ENCODE measurements around the gene PIAS4. TPM values are rescaled to one million over a fixed set of nuclear protein-coding genes. Genes with fewer than 3 reads are reported as not detected.

Gene PIAS4
- polyA plus RNA-seq, 1 donor (not counting 4 experiments of a cell fraction or from before 2014, with no cell fraction given): 7.5 TPM

DNA sequence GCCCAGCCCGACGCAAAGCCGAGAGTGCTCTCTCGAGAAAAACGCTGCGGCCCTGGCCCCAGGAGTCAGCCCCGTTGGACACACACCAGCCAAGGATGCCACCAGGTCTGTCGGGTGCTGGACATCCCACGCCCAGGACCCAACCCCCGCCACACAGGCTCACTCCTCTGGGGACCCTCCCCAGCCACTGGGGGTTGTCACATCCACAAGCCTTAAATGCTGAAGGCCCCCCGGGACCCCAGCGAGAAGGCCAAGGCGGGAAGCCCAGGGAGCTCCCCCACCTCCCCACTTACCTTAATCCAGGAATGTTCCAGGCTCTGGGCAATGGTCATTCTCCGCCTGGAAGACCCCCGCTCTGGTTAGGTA, 47.8 kb upstream of the PIAS4 start:
- Histone ChIP-seq H3K27me3 (ENCODE audit: control insufficient read depth, extremely low read depth, insufficient read depth, low read length) (no peaks in the 10 kb centered on the region), H3K9me3 (ENCODE audit: control insufficient read depth, low read depth, low read length) (no peaks in the 10 kb centered on the region), H3K27ac (ENCODE audit: control insufficient read depth, insufficient read depth, low read length) (no peak overlapping the region), H3K9me1 (ENCODE audit: control insufficient read depth, extremely low read depth, insufficient read depth, low read length) (no peaks in the 10 kb centered on the region), H3K9ac (ENCODE audit: control insufficient read depth, extremely low read depth, insufficient read depth, low read length) (no peak overlapping the region), H3K4me1 (ENCODE audit: control insufficient read depth, extremely low read depth, insufficient read depth, low read length) (no peaks in the 10 kb centered on the region), H3K4me2 (ENCODE audit: control insufficient read depth, extremely low read depth, insufficient read depth, low read depth, low read length) (no peak overlapping the region), H3K79me2 (ENCODE audit: control insufficient read depth, insufficient read depth, low read length) (peaks cover 15% of the 10 kb centered on the region), H3K36me3 (ENCODE audit: control insufficient read depth in 2 of 2, extremely low read depth in 1 of 2, insufficient read depth in 2 of 2, low read length in 2 of 2) (peaks cover 17 to 36% of the 10 kb centered on the region in 2 experiments), H4K20me1 (ENCODE audit: control insufficient read depth, extremely low read depth, insufficient read depth, low read length) (peaks cover 3% of the 10 kb centered on the region), H3K4me3 (ENCODE audit: control insufficient read depth in 2 of 3, extremely low read depth in 1 of 3, insufficient read depth in 2 of 3, low read depth in 1 of 3, low read length in 3 of 3) (no peak overlapping the region), H2AFZ (ENCODE audit: control insufficient read depth, low read length) (no peak overlapping the region)
- FAIRE-seq: no peak
- DNase-seq (ENCODE audit: low read depth, low spot score): no peak
- TF ChIP-seq EZH2 (IDR thresholded peaks at IDR 0.05; ENCODE audit: low read length): no peak
- TF ChIP-seq, protein P1, sequence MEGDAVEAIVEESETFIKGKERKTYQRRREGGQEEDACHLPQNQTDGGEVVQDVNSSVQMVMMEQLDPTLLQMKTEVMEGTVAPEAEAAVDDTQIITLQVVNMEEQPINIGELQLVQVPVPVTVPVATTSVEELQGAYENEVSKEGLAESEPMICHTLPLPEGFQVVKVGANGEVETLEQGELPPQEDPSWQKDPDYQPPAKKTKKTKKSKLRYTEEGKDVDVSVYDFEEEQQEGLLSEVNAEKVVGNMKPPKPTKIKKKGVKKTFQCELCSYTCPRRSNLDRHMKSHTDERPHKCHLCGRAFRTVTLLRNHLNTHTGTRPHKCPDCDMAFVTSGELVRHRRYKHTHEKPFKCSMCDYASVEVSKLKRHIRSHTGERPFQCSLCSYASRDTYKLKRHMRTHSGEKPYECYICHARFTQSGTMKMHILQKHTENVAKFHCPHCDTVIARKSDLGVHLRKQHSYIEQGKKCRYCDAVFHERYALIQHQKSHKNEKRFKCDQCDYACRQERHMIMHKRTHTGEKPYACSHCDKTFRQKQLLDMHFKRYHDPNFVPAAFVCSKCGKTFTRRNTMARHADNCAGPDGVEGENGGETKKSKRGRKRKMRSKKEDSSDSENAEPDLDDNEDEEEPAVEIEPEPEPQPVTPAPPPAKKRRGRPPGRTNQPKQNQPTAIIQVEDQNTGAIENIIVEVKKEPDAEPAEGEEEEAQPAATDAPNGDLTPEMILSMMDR (optimal IDR thresholded peaks at IDR 0.05 in 1 of 3, IDR thresholded peaks at IDR 0.05 in 1 of 3, conservative IDR thresholded peaks at IDR 0.05 in 1 of 3; ENCODE audit: extremely low read depth in 1 of 3, insufficient read depth in 2 of 3, low read length in 3 of 3): no peak
- dilution Hi-C loops (cut with MboI; ENCODE audit: extremely low pct_ligation_motif_present, low sequenced_read_pairs): no loop called here

- TF ChIP-seq EZH2 (IDR thresholded peaks at IDR 0.05; ENCODE audit: low read length): no peak
- TF ChIP-seq, protein P1 (optimal IDR thresholded peaks at IDR 0.05 in 1 of 3, IDR thresholded peaks at IDR 0.05 in 1 of 3, conservative IDR thresholded peaks at IDR 0.05 in 1 of 3; ENCODE audit: extremely low read depth in 1 of 3, insufficient read depth in 2 of 3, low read length in 3 of 3): no peak
- Histone ChIP-seq H4K20me1 (ENCODE audit: control insufficient read depth, extremely low read depth, insufficient read depth, low read length) (peaks cover 3% of the 10 kb centered on the region), H3K4me1 (ENCODE audit: control insufficient read depth, extremely low read depth, insufficient read depth, low read length) (no peaks in the 10 kb centered on the region), H3K9me1 (ENCODE audit: control insufficient read depth, extremely low read depth, insufficient read depth, low read length) (no peaks in the 10 kb centered on the region), H3K4me2 (ENCODE audit: control insufficient read depth, extremely low read depth, insufficient read depth, low read depth, low read length) (no peak overlapping the region), H3K4me3 (ENCODE audit: control insufficient read depth in 2 of 3, extremely low read depth in 1 of 3, insufficient read depth in 2 of 3, low read depth in 1 of 3, low read length in 3 of 3) (no peak overlapping the region), H3K79me2 (ENCODE audit: control insufficient read depth, insufficient read depth, low read length) (peaks cover 24% of the 10 kb centered on the region), H3K27ac (ENCODE audit: control insufficient read depth, insufficient read depth, low read length) (no peak overlapping the region), H3K9me3 (ENCODE audit: control insufficient read depth, low read depth, low read length) (no peaks in the 10 kb centered on the region), H2AFZ (ENCODE audit: control insufficient read depth, low read length) (no peak overlapping the region), H3K36me3 (ENCODE audit: control insufficient read depth in 2 of 2, extremely low read depth in 1 of 2, insufficient read depth in 2 of 2, low read length in 2 of 2) (peaks cover 23 to 42% of the 10 kb centered on the region in 2 experiments), H3K27me3 (ENCODE audit: control insufficient read depth, extremely low read depth, insufficient read depth, low read length) (no peaks in the 10 kb centered on the region), H3K9ac (ENCODE audit: control insufficient read depth, extremely low read depth, insufficient read depth, low read length) (no peak overlapping the region)
- FAIRE-seq (no peak), DNase-seq (ENCODE audit: low read depth, low spot score) (no peak)
- dilution Hi-C loops (cut with MboI; ENCODE audit: extremely low pct_ligation_motif_present, low sequenced_read_pairs): no loop called here
These were observed 46.5 kb upstream of the PIAS4 start for GRCh38 chr19:3961007-3961406.
